HepG2 (cell line): ENCODE data around the gene PRKCI. TPM values are rescaled to one million over a fixed set of nuclear protein-coding genes. Genes with fewer than 3 reads are reported as not detected.
A peak's percentile ranks its signal among the peaks of the same experiment; 100 is the strongest.

ENCODE experiments used
- CREB3 ChIP-seq: sonication (generic); formaldehyde crosslinking; IDR thresholded peaks from 2 replicates; pipeline ENCODE4 v1.5.0; 2020; ENCODE audit warnings: missing genetic modification reagents
- DMAP1 ChIP-seq: IDR thresholded peaks from 2 replicates; pipeline ENCODE4 v1.6.1; 2016
- FOSL2 ChIP-seq: sonication (generic); formaldehyde crosslinking; IDR thresholded peaks from 2 replicates; pipeline ENCODE4 v1.4.0; 2020; ENCODE audit warnings: missing genetic modification reagents
- HNRNPLL ChIP-seq: fragments of 200-400 bp; formaldehyde crosslinking; IDR thresholded peaks from 2 replicates; pipeline ENCODE4 v1.6.1; 2017; ENCODE audit warnings: mild to moderate bottlenecking, low read depth, low read length; ENCODE audit not compliant: poor library complexity, severe bottlenecking
- KLF9 ChIP-seq: IDR thresholded peaks from 2 replicates; pipeline ENCODE4 v1.6.1; 2016; ENCODE audit warnings: low read depth
- MED1 ChIP-seq: sonication (generic); formaldehyde crosslinking; IDR thresholded peaks from 2 replicates; pipeline ENCODE4 v1.4.0; 2020; ENCODE audit warnings: missing genetic modification reagents
- MED8 ChIP-seq: sonication (generic); formaldehyde crosslinking; IDR thresholded peaks from 2 replicates; pipeline ENCODE4 v1.8.1; 2023; ENCODE audit warnings: mild to moderate bottlenecking, missing genetic modification reagents; ENCODE audit not compliant: insufficient replicate concordance
- MEIS2 ChIP-seq: sonication (generic); formaldehyde crosslinking; IDR thresholded peaks from 2 replicates; pipeline ENCODE4 v1.9.0; 2021; ENCODE audit warnings: mild to moderate bottlenecking, missing genetic modification reagents
- PRPF4 ChIP-seq: fragments of 200-400 bp; formaldehyde crosslinking; IDR thresholded peaks from 2 replicates; pipeline ENCODE4 v1.6.1; 2016; ENCODE audit warnings: low read length, low read depth; ENCODE audit not compliant: poor library complexity, severe bottlenecking
- RBM22 ChIP-seq: fragments of 200-400 bp; formaldehyde crosslinking; optimal IDR thresholded peaks from 2 replicates; pipeline ENCODE3; 2017; ENCODE audit warnings: mild to moderate bottlenecking, low read length, moderate library complexity
- RELA ChIP-seq: sonication (generic); formaldehyde crosslinking; IDR thresholded peaks from 2 replicates; pipeline ENCODE4 v1.4.0; 2020; ENCODE audit warnings: missing genetic modification reagents
- SNAPC2 ChIP-seq: sonication (generic); formaldehyde crosslinking; IDR thresholded peaks from 2 replicates; pipeline ENCODE4 v1.8.1; 2022; ENCODE audit warnings: mild to moderate bottlenecking, missing genetic modification reagents
- SP1 ChIP-seq, 2 experiments: fragments of 450-650 bp in 1 of 2; sonication (generic) in 1 of 2; formaldehyde crosslinking in 1 of 2; IDR thresholded peaks; 2 replicates each; pipeline versions ENCODE4 v1.4.0 to v1.6.1; 2016 to 2020; ENCODE audit warnings: missing genetic modification reagents in 1 of 2
- THAP7 ChIP-seq: sonication (generic); formaldehyde crosslinking; IDR thresholded peaks from 2 replicates; pipeline ENCODE4 v1.8.1; 2023; ENCODE audit warnings: mild to moderate bottlenecking, missing genetic modification reagents
- U2AF1 ChIP-seq: fragments of 200-400 bp; formaldehyde crosslinking; optimal IDR thresholded peaks from 2 replicates; pipeline ENCODE3; 2017; ENCODE audit warnings: mild to moderate bottlenecking, low read depth, low read length
- ZBTB49 ChIP-seq: sonication (generic); formaldehyde crosslinking; IDR thresholded peaks from 2 replicates; pipeline ENCODE4 v1.4.0; 2020; ENCODE audit warnings: missing genetic modification reagents, borderline replicate concordance
- ZFP41 ChIP-seq: sonication (generic); formaldehyde crosslinking; IDR thresholded peaks from 2 replicates; pipeline ENCODE4 v1.4.0; 2020; ENCODE audit warnings: mild to moderate bottlenecking, missing genetic modification reagents, borderline replicate concordance
- ZNF275 ChIP-seq: sonication (generic); formaldehyde crosslinking; IDR thresholded peaks from 2 replicates; pipeline ENCODE4 v1.8.0; 2022; ENCODE audit warnings: missing genetic modification reagents, mild to moderate bottlenecking, inconsistent platforms, borderline replicate concordance
- ZNF597 ChIP-seq: sonication (generic); formaldehyde crosslinking; IDR thresholded peaks from 2 replicates; pipeline ENCODE4 v1.5.0; 2020; ENCODE audit warnings: missing genetic modification reagents
- ZNF749 ChIP-seq: sonication (generic); formaldehyde crosslinking; IDR thresholded peaks from 2 replicates; pipeline ENCODE4 v1.8.0; 2022; ENCODE audit warnings: mild to moderate bottlenecking, missing genetic modification reagents, moderate library complexity, borderline replicate concordance
- polyA plus RNA-seq, 8 experiments: library from polyadenylated mRNA; depleted of rRNA in 3 of 8; stranded (reverse) in 7 of 8; unstranded in 1 of 8; fragments of >200 nt; fragmentation: Illumina TruSeq in 4 of 8; extraction: Trizol in 4 of 8; gene quantifications; 2 replicates each; pipeline versions ENCODE4 v1.2.1 to v1.2.3, GENCODE V29; 2011 to 2016; ENCODE audit warnings: low read depth in 4 of 8, missing spikeins in 1 of 8, mixed read lengths in 1 of 8; ENCODE audit not compliant: insufficient read depth in 1 of 8
- total RNA-seq, 5 experiments: library from RNA; depleted of rRNA; stranded (reverse); fragments of >200 nt; fragmentation: Illumina TruSeq; extraction: Trizol; gene quantifications; 2 replicates each; pipeline ENCODE4 v1.2.3, GENCODE V29; 2016; ENCODE audit warnings: low read depth in 1 of 5

Gene PRKCI
- total and polyA plus RNA-seq, 2 of the 13 experiments (the other 11 are each of a cell fraction or from before 2014, with no cell fraction given), result 17.2 to 30.4 TPM

- TF ChIP-seq ZNF749 (CRISPR knock-in tag), result peak; percentile 86; the same call in 1 of the 2 replicates
- TF ChIP-seq RBM22, result no peak
- no peak for TF ChIP-seq PRPF4
- no peak for TF ChIP-seq SP1 (IDR thresholded peaks at IDR 0.05)
- peak; percentile 67 for TF ChIP-seq SP1 (CRISPR knock-in tag; IDR thresholded peaks at IDR 0.05)
- TF ChIP-seq ZNF275 (CRISPR knock-in tag), result no peak
- peak; percentile 30; the same call in 1 of the 2 replicates for TF ChIP-seq FOSL2 (CRISPR knock-in tag)
- no peak for TF ChIP-seq MED8 (CRISPR knock-in tag)
- TF ChIP-seq KLF9 (CRISPR knock-in tag), result no peak
- peak; percentile 85 for TF ChIP-seq U2AF1
- 0 out of 2 replicates have a peak, but pooled peaks have one; percentile 39 for TF ChIP-seq THAP7
- no peak for TF ChIP-seq MEIS2
- TF ChIP-seq ZFP41, result no peak
- peak; percentile 76 for TF ChIP-seq HNRNPLL
- TF ChIP-seq MED1, result peak; percentile 34; the same call in 1 of the 2 replicates
- 0 out of 2 replicates have a peak, but pooled peaks have one; percentile 43 for TF ChIP-seq DMAP1
- TF ChIP-seq RELA (CRISPR knock-in tag), result no peak; the same call in 1 of the 2 replicates
- TF ChIP-seq ZNF597 (CRISPR knock-in tag), result 0 out of 2 replicates have a peak, but pooled peaks have one; percentile 33
- no peak for TF ChIP-seq ZBTB49 (CRISPR knock-in tag)
- TF ChIP-seq CREB3, result no peak
- TF ChIP-seq SNAPC2 (CRISPR knock-in tag), result no peak
These were observed at the start of gene PRKCI (continued) for GRCh38 chr3:170221924-170222646.
